Neural crest cell (in vitro differentiated cells): ENCODE measurements around the gene ASIC5. TPM values are rescaled to one million over a fixed set of nuclear protein-coding genes. Genes with fewer than 3 reads are reported as not detected.

Source experiments
- DNase-seq: peaks from one replicate; pipeline ENCODE4 v3.0.0; 2021; ENCODE audit warnings: low read depth, mixed read lengths, low spot score
- H3K27ac Mint-ChIP-seq: one replicate; pipeline ENCODE4 v1.8.0; 2021; ENCODE audit warnings: mild to moderate bottlenecking, mixed read lengths; ENCODE audit not compliant: unreplicated experiment
- H3K27me3 Mint-ChIP-seq: 2 replicates; pipeline ENCODE4 v1.8.0; 2021; ENCODE audit warnings: low read depth, mild to moderate bottlenecking, mixed read lengths
- H3K36me3 Mint-ChIP-seq: 2 replicates; pipeline ENCODE4 v1.8.0; 2021; ENCODE audit warnings: low read depth, mild to moderate bottlenecking, mixed read lengths
- H3K4me1 Mint-ChIP-seq: 2 replicates; pipeline ENCODE4 v1.8.0; 2021; ENCODE audit warnings: mixed read lengths
- H3K4me3 Mint-ChIP-seq: one replicate; pipeline ENCODE4 v1.8.0; 2021; ENCODE audit warnings: mild to moderate bottlenecking, mixed read lengths
- H3K9me3 Mint-ChIP-seq: 2 replicates; pipeline ENCODE4 v1.8.0; 2021; ENCODE audit warnings: mixed read lengths
- CTCF ChIP-seq: fragments of 200-600 bp; sonication (generic); conservative IDR thresholded peaks from 2 replicates; pipeline ENCODE4 v1.5.0; 2021; ENCODE audit warnings: antibody characterized with exemption, mild to moderate bottlenecking
- long read RNA-seq: library from polyadenylated mRNA; unstranded; transcript quantifications from one replicate; pipeline ENCODE4 v2.0.0, GENCODE V29; 2020
- total RNA-seq: library from RNA; stranded (reverse); gene quantifications from 2 replicates; pipeline ENCODE4 v1.2.1, GENCODE V29; 2021

Gene ASIC5
- not detected in 2 replicates for total RNA-seq
- long read RNA-seq = 0 reads

GRCh38 chr4:155866177-155866576 is at the start of gene ASIC5:
TSS of gene ASIC5 (minus strand) at chr4:155866277. CDS start at chr4:155866226, 51 bp downstream.
- Mint-ChIP-seq H3K9me3 (peaks cover 6% of the 10 kb centered on the region), H3K27ac (no peak within 1 kb of the TSS), H3K4me3 (no peak within 1 kb of the TSS), H3K27me3 (no peaks in the 10 kb centered on the region), H3K4me1 (no peaks in the 10 kb centered on the region), H3K36me3 (peaks cover 4% of the 10 kb centered on the region)
- no peak for DNase-seq
- TF ChIP-seq CTCF = no peak

- no peak overlapping the region for H3K4me3 Mint-ChIP-seq
- H3K9me3 Mint-ChIP-seq = peaks cover 6% of the 10 kb centered on the region
- DNase-seq = no peak
- H3K27ac Mint-ChIP-seq = no peak overlapping the region
- H3K36me3 Mint-ChIP-seq = no peaks in the 10 kb centered on the region
- H3K4me1 Mint-ChIP-seq = peaks cover 9% of the 10 kb centered on the region
- TF ChIP-seq CTCF = no peak
- H3K27me3 Mint-ChIP-seq = no peaks in the 10 kb centered on the region
Measured at GRCh38 chr4:155914782-155915181, 48.7 kb upstream of the ASIC5 start.

GRCh38 chr4:155911905-155912304 is 45.8 kb upstream of the ASIC5 start:
- Mint-ChIP-seq H3K4me1 (peaks cover 9% of the 10 kb centered on the region), H3K27me3 (no peaks in the 10 kb centered on the region)

GRCh38 chr4:155909615-155910226 is 43.6 kb upstream of the ASIC5 start:
- DNase-seq = no peak
- no peak for TF ChIP-seq CTCF
- no peak overlapping the region for H3K4me3 Mint-ChIP-seq
- H3K36me3 Mint-ChIP-seq = no peaks in the 10 kb centered on the region
- H3K27me3 Mint-ChIP-seq = no peaks in the 10 kb centered on the region
- no peak overlapping the region for H3K27ac Mint-ChIP-seq
- peaks cover 6% of the 10 kb centered on the region for H3K9me3 Mint-ChIP-seq
- H3K4me1 Mint-ChIP-seq = peaks cover 5% of the 10 kb centered on the region

More at GRCh38 chr4:155911905-155912304, 45.8 kb upstream of the ASIC5 start:
- H3K4me3 Mint-ChIP-seq = no peak overlapping the region
- H3K36me3 Mint-ChIP-seq = no peaks in the 10 kb centered on the region
- no peak overlapping the region for H3K27ac Mint-ChIP-seq
- DNase-seq = no peak
- TF ChIP-seq CTCF = no peak
- H3K9me3 Mint-ChIP-seq = peaks cover 6% of the 10 kb centered on the region

GRCh38 chr4:155908187-155909139 is 42.4 kb upstream of the ASIC5 start:
- no peak for DNase-seq
- no peaks in the 10 kb centered on the region for H3K27me3 Mint-ChIP-seq
- H3K4me3 Mint-ChIP-seq = no peak overlapping the region
- H3K9me3 Mint-ChIP-seq = peaks cover 6% of the 10 kb centered on the region
- H3K27ac Mint-ChIP-seq = no peak overlapping the region
- no peak for TF ChIP-seq CTCF
- no peaks in the 10 kb centered on the region for H3K36me3 Mint-ChIP-seq
- no peaks in the 10 kb centered on the region for H3K4me1 Mint-ChIP-seq
